HG03045 (cell line): Measurements from ENCODE around the gene PEAK3.

Source experiments
- ATAC-seq: cut with Tn5 transposase; IDR thresholded peaks from one replicate; pipeline ENCODE4 v1.9.1; 2021; ENCODE audit warnings: mild to moderate bottlenecking, moderate library complexity; ENCODE audit not compliant: unreplicated experiment

Gene PEAK3

DNA sequence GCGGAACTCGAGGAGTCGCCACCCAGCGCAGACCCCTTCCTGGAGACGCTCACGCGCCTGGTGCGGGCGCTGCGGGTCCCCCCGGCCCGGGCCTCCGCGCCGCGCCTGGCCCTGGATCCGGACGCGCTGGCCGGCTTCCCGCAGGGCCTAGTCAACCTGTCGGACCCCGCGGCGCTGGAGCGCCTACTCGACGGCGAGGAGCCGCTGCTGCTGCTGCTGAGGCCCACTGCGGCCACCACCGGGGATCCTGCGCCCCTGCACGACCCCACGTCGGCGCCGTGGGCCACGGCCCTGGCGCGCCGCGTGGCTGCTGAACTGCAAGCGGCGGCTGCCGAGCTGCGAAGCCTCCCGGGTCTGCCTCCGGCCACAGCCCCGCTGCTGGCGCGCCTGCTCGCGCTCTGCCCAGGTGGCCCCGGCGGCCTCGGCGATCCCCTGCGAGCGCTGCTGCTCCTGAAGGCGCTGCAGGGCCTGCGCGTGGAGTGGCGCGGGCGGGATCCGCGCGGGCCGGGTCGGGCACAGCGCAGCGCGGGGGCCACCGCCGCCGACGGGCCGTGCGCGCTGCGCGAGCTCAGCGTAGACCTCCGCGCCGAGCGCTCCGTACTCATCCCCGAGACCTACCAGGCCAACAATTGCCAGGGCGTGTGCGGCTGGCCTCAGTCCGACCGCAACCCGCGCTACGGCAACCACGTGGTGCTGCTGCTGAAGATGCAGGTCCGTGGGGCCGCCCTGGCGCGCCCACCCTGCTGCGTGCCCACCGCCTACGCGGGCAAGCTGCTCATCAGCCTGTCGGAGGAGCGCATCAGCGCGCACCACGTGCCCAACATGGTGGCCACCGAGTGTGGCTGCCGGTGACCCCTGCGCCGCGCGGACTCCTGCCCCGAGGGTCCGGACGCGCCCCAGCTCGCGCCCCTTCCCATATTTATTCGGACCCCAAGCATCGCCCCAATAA, 30.6 kb downstream of the PEAK3 start:
- no peak for ATAC-seq

DNA sequence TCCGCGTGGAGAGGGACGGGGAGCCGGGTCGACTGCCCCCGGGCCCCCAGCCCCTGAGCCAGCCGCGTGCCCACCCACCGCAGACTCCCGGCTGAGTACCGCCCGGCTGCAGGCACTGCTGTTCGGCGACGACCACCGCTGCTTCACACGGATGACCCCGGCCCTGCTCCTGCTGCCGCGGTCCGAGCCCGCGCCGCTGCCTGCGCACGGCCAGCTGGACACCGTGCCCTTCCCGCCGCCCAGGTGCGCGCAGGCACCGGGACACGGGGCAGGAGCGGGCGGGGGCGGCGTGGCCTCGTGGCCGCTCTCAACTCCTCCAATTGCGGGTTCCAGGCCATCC, 31.2 kb downstream of the PEAK3 start:
- ATAC-seq, result no peak

- no peak for ATAC-seq
Observed at GRCh38 chr19:2249880-2250765, 31.9 kb downstream of the PEAK3 start.

DNA sequence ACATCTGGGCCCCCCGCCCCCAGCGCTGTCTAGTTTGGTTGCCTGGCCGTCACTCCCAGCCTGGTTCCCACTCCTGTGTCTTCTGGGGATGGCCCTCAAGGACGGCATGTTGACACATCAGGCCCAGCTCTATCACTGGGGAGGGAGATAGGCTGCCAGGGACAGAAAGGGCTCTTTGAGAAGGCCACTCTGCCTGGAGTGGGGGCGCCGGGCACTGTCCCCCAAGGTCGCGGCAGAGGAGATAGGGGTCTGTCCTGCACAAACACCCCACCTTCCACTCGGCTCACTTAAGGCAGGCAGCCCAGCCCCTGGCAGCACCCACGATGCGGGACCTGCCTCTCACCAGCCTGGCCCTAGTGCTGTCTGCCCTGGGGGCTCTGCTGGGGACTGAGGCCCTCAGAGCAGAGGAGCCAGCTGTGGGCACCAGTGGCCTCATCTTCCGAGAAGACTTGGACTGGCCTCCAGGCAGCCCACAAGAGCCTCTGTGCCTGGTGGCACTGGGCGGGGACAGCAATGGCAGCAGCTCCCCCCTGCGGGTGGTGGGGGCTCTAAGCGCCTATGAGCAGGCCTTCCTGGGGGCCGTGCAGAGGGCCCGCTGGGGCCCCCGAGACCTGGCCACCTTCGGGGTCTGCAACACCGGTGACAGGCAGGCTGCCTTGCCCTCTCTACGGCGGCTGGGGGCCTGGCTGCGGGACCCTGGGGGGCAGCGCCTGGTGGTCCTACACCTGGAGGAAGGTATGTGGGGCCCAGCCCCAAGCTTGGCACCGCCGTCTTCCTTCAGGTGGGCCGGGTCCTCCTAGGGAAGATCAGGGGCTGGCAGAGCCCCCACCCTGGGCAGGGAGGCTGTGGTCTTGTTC, 32.7 kb downstream of the PEAK3 start, which contains the start of gene AMH:
Gene AMH, plus strand, starts transcription at position 314 of the 857 bp plus-strand sequence. Its CDS starts 10 bp downstream, at position 324.
- no peak for ATAC-seq

DNA sequence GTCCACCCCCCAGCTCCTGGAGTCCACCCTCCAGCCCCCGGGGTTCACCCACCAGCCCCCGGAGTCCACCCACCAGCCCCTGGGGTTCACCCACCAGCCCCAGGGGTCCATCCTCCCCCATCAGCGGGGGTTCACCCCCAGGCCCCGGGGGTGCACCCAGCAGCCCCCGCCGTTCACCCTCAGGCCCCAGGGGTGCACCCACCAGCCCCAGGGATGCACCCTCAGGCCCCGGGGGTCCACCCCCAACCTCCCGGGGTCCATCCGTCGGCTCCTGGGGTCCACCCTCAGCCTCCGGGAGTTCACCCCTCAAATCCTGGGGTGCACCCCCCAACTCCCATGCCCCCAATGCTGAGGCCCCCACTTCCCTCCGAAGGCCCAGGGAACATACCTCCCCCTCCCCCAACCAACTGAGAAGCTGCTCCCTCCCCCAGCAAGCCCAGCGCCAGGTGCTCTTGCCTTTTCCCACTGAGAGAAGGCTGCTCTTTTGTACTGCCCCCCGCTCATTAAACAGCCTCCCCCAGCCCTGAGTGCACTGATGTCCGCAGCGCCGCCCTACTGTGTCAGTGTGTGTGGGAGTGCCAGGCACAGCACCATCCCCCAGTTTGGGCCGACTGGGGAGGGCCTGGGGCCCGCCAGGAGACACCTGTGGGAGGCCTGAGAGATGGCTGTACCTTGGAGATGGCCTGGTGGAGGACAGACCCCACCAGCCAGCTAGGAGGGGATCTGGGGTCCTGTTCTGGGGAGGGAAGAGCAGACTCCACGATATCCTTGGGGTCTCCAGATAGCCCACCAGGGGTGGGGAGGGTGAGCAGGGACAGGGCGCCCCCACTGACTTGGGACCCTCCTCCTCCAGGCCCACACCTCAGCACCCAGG, 33.6 kb downstream of the PEAK3 start:
- ATAC-seq, result no peak

DNA sequence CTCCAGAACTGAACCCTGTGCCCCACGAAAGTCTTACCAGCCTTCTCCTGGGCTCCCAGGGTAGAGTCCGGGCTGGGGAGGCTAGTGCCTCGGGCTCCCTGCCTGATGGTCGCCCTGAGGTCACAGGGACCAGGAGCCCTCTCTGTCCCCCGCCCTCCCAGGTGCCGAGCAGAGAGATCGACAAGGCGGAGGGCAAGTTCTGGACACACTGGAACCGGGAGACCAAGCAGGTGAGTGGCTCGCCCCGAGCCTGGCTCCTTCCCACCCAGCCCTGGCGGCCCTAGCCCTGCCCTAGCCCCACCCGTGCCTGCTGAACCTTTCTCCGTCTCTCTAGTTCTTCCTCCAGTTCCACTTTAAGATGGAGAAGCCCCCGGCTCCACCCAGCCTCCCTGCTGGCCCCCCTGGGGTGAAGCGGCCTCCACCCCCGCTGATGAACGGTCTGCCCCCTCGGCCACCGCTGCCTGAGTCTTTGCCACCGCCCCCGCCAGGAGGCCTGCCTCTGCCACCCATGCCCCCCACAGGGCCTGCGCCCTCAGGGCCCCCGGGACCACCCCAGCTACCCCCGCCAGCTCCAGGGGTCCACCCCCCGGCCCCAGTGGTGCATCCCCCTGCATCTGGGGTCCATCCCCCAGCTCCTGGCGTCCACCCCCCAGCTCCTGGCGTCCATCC, 34.4 kb downstream of the PEAK3 start:
- ATAC-seq, result no peak

DNA sequence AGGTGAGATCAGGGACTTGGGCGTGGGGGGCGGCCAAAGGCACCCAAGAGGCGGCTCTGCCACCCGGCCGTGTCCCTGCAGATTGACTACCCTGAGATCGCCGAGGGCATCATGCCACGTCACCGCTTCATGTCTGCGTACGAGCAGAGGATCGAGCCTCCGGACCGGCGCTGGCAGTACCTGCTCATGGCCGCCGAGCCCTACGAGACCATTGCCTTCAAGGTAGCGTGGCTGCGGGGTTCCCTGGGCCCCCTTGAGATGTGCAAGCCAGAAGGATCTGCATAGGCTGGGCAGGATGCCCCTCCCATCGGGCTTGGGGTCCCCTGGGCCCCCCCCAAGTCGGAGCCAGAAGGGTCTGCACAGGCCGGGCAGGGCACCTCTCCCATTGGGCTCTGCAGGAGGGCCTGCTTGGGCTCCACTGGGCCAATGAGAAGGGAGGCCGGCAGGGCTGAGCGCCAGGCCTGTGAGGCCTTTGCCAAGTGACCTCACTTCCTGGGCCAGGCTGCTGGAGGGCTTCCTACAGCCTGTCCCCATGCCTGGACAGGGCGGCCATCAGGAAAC, 35.1 kb downstream of the PEAK3 start:
- ATAC-seq, result no peak

DNA sequence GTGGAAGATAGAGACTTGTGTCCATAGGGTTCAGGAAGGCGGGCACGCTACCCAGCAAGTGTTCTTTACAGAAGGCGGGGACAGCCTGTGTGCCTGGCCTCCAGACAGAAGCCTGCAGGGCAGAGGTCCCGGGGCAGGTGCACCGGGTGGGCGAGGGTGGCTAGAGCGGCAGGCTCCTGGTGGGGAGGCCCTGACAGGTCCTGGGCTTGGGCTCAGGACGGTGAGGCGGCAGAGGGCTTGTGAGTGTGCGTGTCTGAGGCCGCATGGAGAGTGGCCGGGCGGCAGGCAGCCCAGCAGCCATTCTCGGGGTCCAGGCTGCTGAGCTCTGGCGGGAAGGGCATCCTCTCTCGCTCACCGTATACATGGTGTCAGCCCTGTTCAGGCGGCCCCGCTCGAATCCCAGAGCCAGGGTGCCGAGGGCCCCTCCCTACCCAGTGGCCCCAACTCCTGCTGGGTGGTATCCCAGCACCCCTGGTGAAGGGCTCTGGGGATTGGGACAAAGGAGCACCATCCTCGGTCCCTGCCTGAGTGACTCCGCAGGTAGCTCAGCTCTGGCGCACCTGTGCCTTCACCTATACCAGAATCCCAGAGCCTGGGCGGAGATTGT, 35.9 kb downstream of the PEAK3 start:
- no peak for ATAC-seq

DNA sequence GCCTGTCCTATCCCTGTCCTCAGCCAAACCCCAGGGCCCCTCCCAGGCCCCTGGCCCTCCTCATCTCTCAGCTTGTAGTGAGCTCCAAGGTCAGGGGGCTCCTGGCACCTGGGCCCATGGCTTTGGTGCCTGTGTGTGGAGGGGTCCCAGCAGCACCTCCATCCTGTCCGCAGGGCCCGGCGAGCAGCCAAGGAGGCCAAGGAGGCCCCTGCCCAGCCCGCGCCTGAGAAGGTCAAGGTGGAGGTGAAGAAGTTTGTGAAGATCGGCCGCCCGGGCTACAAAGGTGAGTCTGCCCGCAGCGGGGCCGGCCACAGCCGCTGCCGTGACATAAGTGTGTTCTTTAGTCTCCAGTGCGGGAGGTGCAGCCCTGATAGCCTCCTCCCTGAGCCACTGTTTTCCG, 36.7 kb downstream of the PEAK3 start:
- ATAC-seq, result no peak

DNA sequence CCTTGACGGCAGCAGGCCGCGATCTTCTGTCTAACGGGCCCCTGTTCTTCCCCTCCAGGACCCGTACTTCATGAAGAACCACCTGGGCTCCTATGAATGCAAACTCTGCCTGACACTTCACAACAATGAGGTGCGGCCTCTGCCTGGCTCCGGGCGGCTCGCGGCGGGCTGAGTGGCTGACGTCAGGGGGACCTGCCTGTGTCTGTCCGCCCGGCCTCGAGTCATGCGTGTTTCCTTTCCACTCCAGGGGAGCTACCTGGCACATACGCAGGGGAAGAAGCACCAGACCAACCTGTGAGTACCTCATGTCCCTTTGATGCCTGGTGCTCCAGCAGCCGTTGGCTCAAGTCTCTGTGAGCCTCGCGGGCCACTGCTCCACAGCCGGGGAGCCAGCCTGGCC, 37.5 kb downstream of the PEAK3 start:
- ATAC-seq, result no peak

- no peak for ATAC-seq
Observed at GRCh38 chr19:2244125-2244411, 37.9 kb downstream of the PEAK3 start.

GRCh38 chr19:2243274-2244124, 38.5 kb downstream of the PEAK3 start:
- ATAC-seq, result no peak

- no peak for ATAC-seq
Observed at GRCh38 chr19:2242816-2243215, 39.2 kb downstream of the PEAK3 start.

GRCh38 chr19:2242092-2242537, 39.9 kb downstream of the PEAK3 start:
- no peak for ATAC-seq

- no peak for ATAC-seq
Observed at GRCh38 chr19:2240881-2241760, 40.9 kb downstream of the PEAK3 start.

GRCh38 chr19:2239771-2240770, 41.9 kb downstream of the PEAK3 start:
- no peak for ATAC-seq
